ENCODE results near the gene CSTPP1.

GRCh38 chr11:46917762-46918082, 18.8 kb upstream of the CSTPP1 start:
- no peak for TF ChIP-seq CTCF (IDR thresholded peaks at IDR 0.05; ENCODE audit: insufficient read depth, low read depth, low read length)
- no peak for TF ChIP-seq EZH2 (IDR thresholded peaks at IDR 0.05; ENCODE audit: insufficient read depth, low read length)
